ENCODE data around the gene SLC19A3.

Gene SLC19A3

GRCh38 chr2:227717687-227718567 is at the start of gene SLC19A3:
TSS of gene SLC19A3 (minus strand) at chr2:227718028. CDS start at chr2:227702318, 15,710 bp downstream.
- no peaks in the 10 kb centered on the region for H3K9me2 ChIP-seq (ENCODE audit: low read depth, low read length)
- H3K27me3 ChIP-seq (ENCODE audit: insufficient read depth, low read length) = peaks cover 3% of the 10 kb centered on the region; the same call in 1 of the 2 replicates
- no peaks in the 10 kb centered on the region for H3K79me2 ChIP-seq (ENCODE audit: insufficient read depth, low read length)
- no peak within 1 kb of the TSS for H3K4me3 ChIP-seq (ENCODE audit: low read depth, low read length, poor library complexity, severe bottlenecking)
- H3K4me1 ChIP-seq (ENCODE audit: insufficient read depth, low read length, severe bottlenecking) = no peaks in the 10 kb centered on the region
- H3F3A ChIP-seq (ENCODE audit: insufficient read depth, low read length) = no peaks in the 10 kb centered on the region
- H3K27ac ChIP-seq (ENCODE audit: low read depth, low read length, poor library complexity, severe bottlenecking) = no peak within 1 kb of the TSS
- no peak within 1 kb of the TSS for H2AFZ ChIP-seq (ENCODE audit: low read length)
- H4K20me1 ChIP-seq (ENCODE audit: insufficient read depth, low read length) = no peaks in the 10 kb centered on the region
- TF ChIP-seq EZH2 (IDR thresholded peaks at IDR 0.05; ENCODE audit: borderline replicate concordance, low read length) = no peak
- no peak for TF ChIP-seq CTCF (IDR thresholded peaks at IDR 0.05; ENCODE audit: low read length)
- H3K9ac ChIP-seq (ENCODE audit: low read length) = no peak within 1 kb of the TSS
- H3K9me3 ChIP-seq (ENCODE audit: low read length) = no peaks in the 10 kb centered on the region
- H3K4me2 ChIP-seq (ENCODE audit: low read length) = no peak within 1 kb of the TSS
- no peaks in the 10 kb centered on the region for H3K36me3 ChIP-seq (ENCODE audit: insufficient read depth, low read length)

- Histone ChIP-seq H3K27ac (ENCODE audit: low read depth, low read length, poor library complexity, severe bottlenecking) (no peak overlapping the region), H3K4me2 (ENCODE audit: low read length) (no peak overlapping the region), H4K20me1 (ENCODE audit: insufficient read depth, low read length) (no peaks in the 10 kb centered on the region), H3K4me3 (ENCODE audit: low read depth, low read length, poor library complexity, severe bottlenecking) (no peak overlapping the region), H3K4me1 (ENCODE audit: insufficient read depth, low read length, severe bottlenecking) (no peaks in the 10 kb centered on the region), H3K9me2 (ENCODE audit: low read depth, low read length) (no peaks in the 10 kb centered on the region), H3F3A (ENCODE audit: insufficient read depth, low read length) (no peaks in the 10 kb centered on the region), H2AFZ (ENCODE audit: low read length) (no peak overlapping the region), H3K9ac (ENCODE audit: low read length) (no peak overlapping the region), H3K36me3 (ENCODE audit: insufficient read depth, low read length) (no peaks in the 10 kb centered on the region), H3K79me2 (ENCODE audit: insufficient read depth, low read length) (no peaks in the 10 kb centered on the region), H3K9me3 (ENCODE audit: low read length) (no peaks in the 10 kb centered on the region), H3K27me3 (ENCODE audit: insufficient read depth, low read length) (peaks cover 3% of the 10 kb centered on the region; the same call in 1 of the 2 replicates)
- TF ChIP-seq EZH2 (IDR thresholded peaks at IDR 0.05; ENCODE audit: borderline replicate concordance, low read length) (no peak), CTCF (IDR thresholded peaks at IDR 0.05; ENCODE audit: low read length) (peak; percentile 73)
Measured at GRCh38 chr2:227766373-227766883, 48.6 kb upstream of the SLC19A3 start.

- Histone ChIP-seq H3K9ac (ENCODE audit: low read length) (no peak overlapping the region), H3K36me3 (ENCODE audit: insufficient read depth, low read length) (no peaks in the 10 kb centered on the region), H3K9me3 (ENCODE audit: low read length) (no peaks in the 10 kb centered on the region), H3K4me1 (ENCODE audit: insufficient read depth, low read length, severe bottlenecking) (no peaks in the 10 kb centered on the region), H3K27ac (ENCODE audit: low read depth, low read length, poor library complexity, severe bottlenecking) (no peak overlapping the region), H3K4me2 (ENCODE audit: low read length) (no peak overlapping the region), H3K4me3 (ENCODE audit: low read depth, low read length, poor library complexity, severe bottlenecking) (no peak overlapping the region), H2AFZ (ENCODE audit: low read length) (no peak overlapping the region), H3K79me2 (ENCODE audit: insufficient read depth, low read length) (no peaks in the 10 kb centered on the region), H4K20me1 (ENCODE audit: insufficient read depth, low read length) (no peaks in the 10 kb centered on the region), H3F3A (ENCODE audit: insufficient read depth, low read length) (no peaks in the 10 kb centered on the region), H3K9me2 (ENCODE audit: low read depth, low read length) (no peaks in the 10 kb centered on the region), H3K27me3 (ENCODE audit: insufficient read depth, low read length) (peaks cover 3% of the 10 kb centered on the region; the same call in 1 of the 2 replicates)
- TF ChIP-seq EZH2 (IDR thresholded peaks at IDR 0.05; ENCODE audit: borderline replicate concordance, low read length) (no peak), CTCF (IDR thresholded peaks at IDR 0.05; ENCODE audit: low read length) (no peak)
Measured at GRCh38 chr2:227765788-227766372, 48.1 kb upstream of the SLC19A3 start.

Measured in OCI-LY1 (cell line).